HG02642 (cell line): ENCODE results near the gene ISYNA1.

Experiments used
- ATAC-seq: cut with Tn5 transposase; IDR thresholded peaks from one replicate; pipeline ENCODE4 v1.9.1; 2021; ENCODE audit warnings: mild to moderate bottlenecking; ENCODE audit not compliant: unreplicated experiment, poor library complexity

ISYNA1 gene

DNA sequence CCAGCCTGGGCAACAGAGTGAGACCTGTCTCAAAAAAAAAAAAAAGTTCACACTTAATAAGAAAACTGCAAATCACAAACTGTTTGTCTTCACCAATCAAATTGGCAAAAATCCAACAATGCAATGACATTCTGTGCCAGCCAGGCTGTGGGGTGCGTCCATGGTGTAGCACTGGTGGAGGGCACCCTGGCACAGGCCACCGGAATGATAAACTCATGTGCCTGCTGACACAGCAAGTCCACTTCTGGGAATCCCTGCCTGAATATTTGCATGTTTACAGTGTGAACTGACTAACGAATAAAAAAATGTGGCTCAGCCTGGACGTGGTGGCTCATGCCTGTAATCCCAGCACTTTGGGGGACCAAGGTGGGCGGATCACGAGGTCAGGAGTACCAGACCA is 38.9 kb downstream of the ISYNA1 start:
- ATAC-seq, result no peak

DNA sequence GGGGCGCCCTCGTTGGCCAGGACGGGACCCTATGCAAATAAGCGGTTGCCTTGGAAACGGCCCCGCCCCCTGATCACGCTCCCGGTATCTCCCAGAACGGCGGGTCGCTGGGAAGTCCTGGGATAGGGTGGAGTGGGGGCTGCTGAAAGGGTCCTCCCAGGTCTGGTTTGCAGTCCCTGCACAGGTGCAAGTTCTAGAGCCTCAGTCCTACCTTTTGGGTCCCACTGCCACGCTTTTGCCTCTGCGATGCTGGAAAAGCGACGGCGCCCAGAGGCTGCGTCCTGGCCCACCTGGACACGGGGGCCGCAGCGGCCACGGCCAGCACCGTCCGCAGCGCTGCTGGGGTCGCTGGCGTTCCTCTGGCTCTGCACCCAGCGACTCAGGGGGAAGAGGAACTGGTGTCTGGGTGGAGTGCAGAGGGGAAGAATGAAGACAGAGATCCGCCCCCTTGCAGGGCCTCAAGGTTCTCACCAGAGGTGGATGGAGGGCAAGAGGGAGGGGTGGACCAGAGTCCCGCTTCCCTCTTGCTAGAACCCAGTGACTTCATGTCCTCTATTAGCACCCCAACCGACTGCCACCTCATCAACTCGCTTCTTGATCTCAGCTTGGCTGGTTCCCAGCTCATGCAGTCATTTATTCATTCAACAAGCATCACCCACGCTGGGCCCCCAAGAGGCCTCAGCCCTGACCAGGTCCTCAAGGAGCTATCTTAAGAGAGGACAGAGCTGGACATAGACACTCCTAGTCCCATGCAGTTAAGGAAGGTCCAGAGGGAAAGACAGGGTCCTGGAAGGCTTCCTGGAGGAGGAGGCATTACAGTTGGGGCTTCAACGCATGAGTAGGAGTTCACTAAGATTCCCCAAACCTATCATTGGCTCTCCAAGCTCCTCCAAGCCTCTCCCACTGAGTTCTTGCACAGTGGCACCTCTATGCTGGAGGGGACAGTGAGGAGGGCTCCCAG is 40.4 kb downstream of the ISYNA1 start, which contains the start of gene LRRC25:
TSS of gene LRRC25 (minus strand) at position 381 of the 961 bp plus-strand sequence. CDS start 659 bp downstream, outside the sequence.
- no peak for ATAC-seq

GRCh38 chr19:18396471-18397241 is 41.3 kb downstream of the ISYNA1 start:
- no peak for ATAC-seq

GRCh38 chr19:18393836-18394235 is 44.1 kb downstream of the ISYNA1 start:
- no peak for ATAC-seq

DNA sequence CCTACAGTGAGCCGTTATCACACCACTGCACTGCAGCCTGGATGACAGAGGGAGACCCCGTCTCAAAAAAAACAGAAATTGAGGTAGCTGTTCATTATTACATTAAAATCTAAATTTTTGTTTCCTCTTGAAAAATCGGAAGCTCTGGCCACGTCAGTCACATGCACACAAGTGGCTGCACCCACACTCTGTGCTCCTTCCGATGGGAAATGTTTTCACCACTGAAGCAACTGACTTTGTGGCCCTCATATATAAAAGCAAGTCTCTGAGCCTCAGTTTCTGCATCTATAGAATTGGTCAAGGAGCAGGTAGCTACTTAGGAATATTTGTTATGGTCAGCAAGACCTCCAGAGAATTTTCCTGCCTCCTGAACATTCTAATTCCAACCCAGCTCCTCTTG is 45.0 kb downstream of the ISYNA1 start:
- ATAC-seq, result no peak

DNA sequence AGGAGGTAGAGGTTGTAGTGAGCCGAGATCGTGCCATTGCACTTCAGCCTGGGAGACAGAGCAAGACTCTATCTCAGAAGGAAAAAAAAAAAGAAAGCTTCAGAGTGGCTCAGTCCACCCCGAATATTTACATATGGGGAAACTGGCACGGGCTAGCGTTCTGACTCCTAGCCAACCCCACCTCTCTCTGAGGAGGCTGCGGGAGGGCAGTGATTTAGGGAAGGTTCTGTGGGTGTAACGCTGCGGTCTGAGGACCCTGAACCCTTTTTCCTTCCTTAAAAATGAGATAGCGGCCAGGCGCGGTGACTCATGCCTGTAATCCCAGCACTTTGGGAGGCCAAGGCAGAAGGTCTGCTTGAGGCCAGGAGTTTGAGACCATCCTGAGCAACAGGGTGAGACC is 45.5 kb downstream of the ISYNA1 start:
- ATAC-seq, result no peak

- ATAC-seq, result no peak
Observed at GRCh38 chr19:18391509-18392075, 46.3 kb downstream of the ISYNA1 start.

DNA sequence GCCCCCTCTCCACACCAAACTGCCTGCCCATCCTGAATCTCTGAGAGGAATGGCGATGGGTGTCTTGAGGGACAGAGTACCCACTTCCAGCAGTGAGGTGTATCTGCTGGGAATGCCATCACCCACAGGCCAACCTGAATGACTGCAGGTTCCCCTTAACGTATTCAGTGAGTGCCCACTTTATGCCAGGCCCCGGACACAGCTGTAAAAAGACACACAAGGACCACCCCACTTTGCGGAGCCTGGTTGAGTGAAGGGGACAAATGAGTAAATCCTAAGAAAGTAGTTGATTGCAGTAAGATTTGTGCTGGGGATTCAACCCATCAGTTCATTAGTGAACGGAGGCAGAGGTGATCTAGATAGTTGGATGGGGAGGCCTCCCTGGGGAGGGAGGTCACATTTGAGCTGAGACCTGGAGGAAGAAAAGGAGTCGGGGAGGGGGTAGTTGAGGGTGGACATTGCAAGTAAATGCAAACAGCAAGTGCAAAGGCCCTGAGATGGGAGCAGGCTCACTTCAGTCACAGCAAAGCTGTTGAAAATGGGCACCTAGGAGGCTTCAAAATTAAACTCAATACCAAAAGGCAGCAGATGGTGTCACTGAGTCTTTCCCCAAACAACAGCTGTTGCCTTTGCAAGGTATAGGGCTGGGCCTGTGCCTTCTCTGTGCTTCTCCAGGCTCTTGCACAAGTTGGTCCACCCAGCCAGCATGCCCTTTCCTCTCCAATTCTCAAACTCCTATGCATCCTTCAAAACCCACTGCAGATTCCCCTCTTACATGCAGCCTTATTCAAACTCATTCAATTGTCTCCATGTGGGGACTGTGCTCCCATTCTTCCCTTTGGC is 47.6 kb downstream of the ISYNA1 start:
- no peak for ATAC-seq

DNA sequence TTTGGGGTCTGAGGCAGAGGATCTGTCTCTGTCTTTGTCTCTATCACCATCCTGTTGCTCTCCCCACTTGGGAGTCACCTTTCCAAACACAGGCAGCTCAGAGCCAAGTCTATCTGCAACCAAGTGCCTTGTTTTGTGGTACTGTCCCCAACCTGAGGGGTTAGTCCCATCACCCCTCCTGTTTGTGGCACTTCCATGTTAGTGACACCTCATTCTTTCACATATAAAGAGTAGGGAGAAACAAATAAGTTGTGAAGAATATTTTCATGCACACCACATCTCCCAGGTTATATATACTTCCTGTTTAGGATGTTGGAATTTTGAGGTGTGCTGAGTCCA is 48.2 kb downstream of the ISYNA1 start:
- no peak for ATAC-seq

DNA sequence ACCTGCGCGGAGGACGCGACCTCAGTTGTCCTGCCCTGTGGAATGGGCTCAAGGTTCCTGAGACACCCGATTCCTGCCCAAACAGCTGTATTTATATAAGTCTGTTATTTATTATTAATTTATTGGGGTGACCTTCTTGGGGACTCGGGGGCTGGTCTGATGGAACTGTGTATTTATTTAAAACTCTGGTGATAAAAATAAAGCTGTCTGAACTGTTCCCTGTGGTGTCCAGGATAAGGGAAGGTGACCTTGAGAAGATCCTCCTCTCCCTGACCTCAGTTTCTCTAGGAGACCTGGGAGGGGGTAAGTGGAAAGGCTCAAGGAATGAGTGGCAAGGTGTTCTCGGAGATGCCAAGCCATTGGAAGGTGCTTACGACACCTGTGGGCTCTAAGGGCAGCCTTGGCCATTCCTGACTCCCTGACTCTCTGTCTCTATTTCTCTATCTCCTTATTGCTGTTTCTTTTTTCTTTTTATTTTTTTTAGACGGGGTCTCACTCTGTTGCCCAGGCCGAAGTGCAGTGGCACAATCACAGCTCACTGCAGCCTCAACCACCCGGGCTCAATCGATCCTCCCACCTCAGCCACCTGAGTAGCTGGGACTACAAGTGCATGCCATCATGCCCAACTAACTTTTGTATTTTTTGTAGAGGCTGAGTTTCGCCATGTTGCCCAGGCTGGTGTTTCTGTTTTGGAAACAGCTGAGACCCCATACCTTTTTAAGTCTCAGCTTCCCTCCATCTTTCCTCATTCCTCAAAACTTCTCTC is 48.8 kb downstream of the ISYNA1 start:
- ATAC-seq, result no peak

- peak; percentile 74 for ATAC-seq
Observed at GRCh38 chr19:18388100-18388959, 49.6 kb downstream of the ISYNA1 start.

- ATAC-seq, result no peak
Observed at GRCh38 chr19:18386543-18387271, 51.2 kb downstream of the ISYNA1 start.

GRCh38 chr19:18385675-18386542 is 52.0 kb downstream of the ISYNA1 start, which contains the start of gene GDF15:
TSS of gene GDF15 (plus strand) at chr19:18386158. CDS start at chr19:18386190, 32 bp downstream.
- no peak for ATAC-seq

DNA sequence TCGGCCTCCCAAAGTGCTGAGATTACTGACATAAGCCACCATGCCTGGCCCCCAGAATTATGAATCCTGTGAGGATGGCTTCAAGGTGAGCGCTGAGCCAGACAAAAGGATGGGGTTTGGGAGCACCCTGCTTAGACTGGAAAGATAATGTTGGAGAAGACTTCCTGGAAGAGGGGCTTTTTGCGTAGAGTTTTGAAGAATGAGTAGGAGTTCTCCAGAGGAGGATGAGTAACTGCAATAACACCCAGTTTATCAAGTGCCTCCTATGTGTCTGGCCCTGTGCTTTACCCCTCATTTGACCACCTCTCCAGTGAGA is 52.6 kb downstream of the ISYNA1 start:
- ATAC-seq, result no peak

GRCh38 chr19:18384775-18385174 is 53.2 kb downstream of the ISYNA1 start:
- ATAC-seq, result no peak
